ENCODE measurements around the gene OXER1.
"Not testable (repeated sequence)": the region's sequence is repeated elsewhere in the genome, so short reads cannot be mapped to it uniquely, and the experiment has no call there.

OXER1 gene

DNA sequence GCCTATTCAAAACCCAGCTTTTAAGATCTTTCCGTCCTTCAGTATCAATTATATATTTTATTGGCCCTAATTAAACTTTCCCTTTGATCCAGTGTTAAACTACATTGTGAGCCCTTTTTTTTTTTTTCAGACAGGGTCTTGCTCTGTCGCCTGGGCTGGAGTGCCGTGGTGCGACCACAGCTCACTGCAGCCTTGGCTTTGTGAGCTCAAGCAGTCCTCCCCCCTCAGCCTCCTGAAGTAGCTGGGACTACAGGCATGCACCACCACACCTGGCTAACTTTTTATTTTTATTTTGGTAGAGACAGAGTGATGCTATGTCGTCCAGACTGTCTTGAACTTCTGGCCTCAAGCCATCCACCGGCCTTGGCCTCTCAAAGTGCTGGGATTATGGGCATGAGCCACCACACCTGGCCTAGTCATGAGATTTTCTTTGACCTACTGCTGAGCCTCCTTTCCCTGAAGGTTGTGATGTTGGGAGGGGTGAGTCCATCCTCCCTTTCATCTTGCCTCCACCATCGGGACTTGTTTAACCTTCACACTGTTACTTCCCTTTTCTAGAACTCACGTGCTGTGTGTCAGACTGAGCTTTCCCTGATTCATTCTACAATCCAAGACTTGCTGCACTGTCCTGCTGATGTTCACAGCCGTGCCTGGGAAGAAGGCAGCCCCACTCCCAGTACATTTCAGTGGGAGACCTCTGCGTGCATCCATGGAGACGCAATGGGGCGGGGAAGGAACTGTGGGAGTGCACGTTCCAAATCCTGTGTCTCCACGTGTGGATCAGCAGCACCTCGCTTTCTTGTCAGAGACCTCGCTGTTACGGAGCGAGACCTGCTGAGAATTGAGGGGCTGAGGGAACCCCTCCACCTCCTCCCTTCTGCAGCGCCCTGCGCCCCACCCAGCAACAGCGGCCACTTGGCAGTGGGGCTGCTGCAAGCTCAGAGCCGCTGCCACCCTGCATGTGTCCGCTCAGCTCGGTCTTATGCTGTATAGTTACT, 10.8 kb downstream of the OXER1 start:
- no peak for DNase-seq (ENCODE audit: low read depth in 3 of 3)

DNA sequence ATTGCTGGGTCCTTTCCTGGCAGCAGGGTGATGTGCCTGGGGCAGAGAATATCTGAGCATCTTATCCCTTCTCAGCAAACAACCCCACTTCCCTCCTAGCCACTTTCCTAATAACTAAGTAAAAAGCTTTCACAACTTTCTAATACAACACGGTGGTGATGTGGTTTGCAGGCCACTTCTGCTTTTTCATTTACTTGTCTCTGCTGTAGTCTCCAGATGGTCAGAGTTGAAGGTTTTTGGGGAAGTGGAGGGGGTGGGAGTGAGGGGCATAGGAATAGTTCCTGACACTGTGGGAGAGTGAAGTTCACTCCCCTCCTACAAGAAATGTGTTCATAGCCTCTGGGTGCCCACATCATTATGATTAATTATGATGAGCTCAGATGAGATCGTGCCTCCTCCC, 11.6 kb downstream of the OXER1 start:
- no peak for DNase-seq (ENCODE audit: low read depth in 3 of 3)

DNA sequence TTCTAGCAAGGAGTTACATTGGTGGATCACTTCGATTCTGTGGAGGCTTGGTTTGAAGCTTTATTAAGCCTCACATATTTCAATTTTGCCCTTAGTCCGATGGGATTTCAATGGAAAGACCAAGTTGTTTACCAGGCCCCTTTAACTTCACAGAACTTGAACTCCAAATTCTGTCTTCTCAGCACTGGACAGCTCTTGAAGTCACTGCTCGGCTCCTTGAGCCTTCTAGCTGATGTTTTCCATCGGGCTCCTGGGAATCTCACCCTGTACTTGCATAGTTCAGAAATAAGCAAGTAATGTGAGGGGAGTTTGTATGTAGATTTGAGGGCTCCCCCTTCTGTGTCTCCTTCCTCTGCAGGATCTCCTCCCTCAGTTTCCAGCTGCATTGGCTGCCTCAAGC, 15.1 kb downstream of the OXER1 start:
- no peak for DNase-seq (ENCODE audit: low read depth in 3 of 3)

DNA sequence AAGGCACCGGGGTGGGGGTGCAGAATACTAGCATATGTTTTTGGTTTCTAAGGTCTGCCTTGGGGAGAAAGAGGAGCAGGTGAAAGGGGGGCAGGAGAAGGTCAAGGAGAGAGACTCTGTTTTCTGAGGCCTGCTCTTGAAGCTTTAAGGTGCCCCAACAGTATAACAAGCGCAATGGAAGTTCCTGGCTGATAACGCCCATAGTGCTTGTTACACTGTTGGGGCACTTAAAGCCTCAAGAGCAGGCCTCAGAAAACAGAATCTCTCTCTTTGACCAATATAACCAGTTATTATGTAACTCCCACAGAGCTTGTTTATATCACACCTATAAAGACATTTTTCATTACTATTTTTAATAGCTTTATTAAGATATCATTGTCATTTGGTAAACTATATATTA, 16.5 kb downstream of the OXER1 start:
- no peak for DNase-seq (ENCODE audit: low read depth in 3 of 3)

DNA sequence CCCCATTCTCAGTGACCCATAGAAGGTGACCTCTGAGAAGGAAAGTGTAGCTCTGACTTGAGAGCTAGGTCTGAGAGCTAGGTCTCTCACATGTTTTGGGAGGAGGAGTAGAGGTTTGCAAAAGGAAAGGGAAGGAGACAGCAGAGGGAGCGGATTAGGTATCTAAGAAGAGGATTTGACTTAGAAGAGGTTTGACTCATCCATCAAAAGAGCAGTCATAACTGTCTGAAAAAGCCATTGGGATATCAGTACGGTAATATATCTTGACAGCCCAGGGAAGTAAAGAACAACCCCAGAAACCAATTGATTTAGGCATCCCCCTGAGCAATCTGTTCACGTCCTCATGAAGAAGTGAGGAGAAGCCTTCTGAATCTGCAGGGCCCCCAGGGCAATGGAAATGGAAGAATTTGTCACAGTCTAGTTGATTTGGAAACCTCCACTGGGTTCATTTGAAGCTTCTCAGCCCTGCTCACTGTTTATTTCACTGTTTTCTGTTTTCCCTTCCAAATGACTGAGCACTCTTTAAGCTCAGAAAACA, 19.3 kb downstream of the OXER1 start:
- no peak for DNase-seq (ENCODE audit: low read depth in 3 of 3)

DNA sequence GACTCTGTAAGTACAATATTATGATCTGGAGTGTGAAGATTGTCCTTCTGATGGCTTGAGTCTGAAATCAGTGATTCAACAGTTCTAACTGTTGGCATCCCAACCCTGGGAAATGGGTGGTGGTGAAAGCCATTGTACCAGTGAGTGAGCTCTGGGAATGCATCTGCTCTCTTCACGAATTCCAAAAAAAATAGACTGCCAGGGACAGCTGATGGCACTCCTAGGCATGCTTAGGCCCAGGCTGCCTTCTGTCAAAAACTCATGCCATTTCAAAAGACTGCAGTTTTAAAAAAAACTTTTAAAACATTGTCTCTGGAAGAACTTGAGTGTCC, 20.3 kb downstream of the OXER1 start:
- no peak for DNase-seq (ENCODE audit: low read depth in 3 of 3)

DNA sequence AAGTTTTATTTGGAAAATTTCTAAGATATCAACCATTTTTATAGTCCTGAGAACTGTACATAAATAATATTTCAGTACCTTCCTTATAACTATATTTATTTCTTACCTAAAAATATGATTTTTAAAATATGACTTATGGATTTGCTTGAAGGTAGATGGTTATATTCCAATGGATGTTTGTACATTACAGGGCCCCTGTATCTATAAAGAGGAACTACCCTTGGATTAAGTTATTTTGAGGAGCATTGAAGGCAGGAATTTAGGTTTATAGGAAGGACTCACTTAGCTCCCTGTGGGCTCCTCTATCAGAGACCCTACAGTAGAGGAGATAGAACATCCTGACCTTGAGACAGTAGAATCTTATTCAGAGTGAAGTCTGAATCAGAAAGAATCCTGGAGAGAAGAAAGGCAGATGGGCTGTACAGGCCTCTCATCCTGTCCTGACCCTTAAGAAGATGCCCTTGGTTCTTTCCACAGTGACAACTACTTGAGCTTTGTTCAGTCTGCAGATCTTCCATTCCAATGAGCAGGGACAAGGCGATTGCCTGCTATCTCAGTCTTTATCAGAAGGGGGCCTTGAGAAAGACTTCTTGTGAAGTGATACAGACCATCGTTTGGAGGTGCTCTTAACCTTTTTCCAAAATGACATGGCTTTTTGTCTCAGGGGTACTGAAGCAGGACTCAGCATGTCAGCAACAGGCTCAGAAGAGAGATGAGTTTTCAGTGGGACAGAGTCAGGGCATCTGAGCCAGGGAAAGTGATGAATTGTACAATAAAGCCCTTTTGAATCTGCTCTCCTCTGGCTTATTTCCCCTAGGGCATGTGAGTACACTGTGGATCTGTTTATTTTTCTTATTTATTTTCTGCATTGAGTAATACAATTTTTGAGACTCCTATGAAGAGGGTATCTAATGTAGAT, 20.9 kb downstream of the OXER1 start:
- no peak for DNase-seq (ENCODE audit: low read depth in 3 of 3)

DNA sequence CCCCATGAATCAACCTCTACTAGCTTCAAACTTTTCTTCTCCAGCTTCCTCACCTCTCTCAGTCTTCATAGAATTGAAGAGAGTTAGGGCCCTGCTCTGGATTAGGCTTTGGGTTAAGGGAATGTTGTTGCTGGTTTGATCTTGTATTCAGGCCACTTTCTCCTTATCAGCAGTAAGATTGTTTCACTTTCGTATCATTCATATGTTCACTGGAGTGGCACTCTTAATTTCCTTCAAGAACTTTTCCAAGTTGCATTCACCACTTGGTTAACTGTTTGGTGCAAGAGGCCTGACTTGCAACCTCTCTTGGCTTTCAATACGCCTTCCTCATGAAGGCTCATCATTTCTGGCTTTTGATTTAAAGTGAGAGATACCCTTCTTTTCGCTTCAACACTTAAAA, 22.8 kb downstream of the OXER1 start:
- DNase-seq (ENCODE audit: low read depth in 3 of 3), result no peak

DNA sequence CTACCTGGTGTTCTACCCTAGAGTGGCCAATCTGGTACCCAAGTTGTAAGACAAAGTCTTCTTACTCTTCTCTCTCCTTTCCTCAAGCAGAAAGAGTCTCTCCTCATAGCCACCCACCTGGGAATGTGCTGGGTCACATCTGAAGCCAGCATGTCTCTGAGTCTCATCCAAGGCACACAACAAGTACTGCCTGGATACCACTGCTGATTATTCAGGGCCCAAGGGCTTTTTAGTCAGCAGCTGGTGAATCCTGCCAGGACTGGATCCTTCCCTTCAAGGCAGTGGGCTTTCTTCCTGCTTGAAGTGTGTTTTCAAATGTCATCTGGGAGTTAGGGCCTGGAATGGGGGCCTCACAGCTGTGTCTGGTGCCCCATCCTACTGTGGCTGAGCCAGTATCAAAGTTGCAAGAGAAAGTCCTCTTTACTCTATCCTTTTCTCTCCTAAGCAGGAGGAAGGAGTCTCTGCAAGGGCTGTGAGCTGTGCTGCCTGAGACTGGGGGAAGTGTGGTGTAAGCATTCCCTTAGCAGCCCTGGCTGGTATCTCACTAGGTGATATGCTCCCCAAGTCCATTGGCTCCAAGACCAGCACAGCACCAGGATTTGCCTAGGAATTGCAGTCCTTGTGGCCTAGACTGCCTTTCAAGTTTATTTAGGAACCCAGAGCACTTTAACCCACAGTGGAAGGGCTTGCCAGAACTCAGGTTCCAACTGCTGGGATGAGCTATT, 27.2 kb downstream of the OXER1 start:
- no peak for DNase-seq (ENCODE audit: low read depth in 3 of 3)

DNA sequence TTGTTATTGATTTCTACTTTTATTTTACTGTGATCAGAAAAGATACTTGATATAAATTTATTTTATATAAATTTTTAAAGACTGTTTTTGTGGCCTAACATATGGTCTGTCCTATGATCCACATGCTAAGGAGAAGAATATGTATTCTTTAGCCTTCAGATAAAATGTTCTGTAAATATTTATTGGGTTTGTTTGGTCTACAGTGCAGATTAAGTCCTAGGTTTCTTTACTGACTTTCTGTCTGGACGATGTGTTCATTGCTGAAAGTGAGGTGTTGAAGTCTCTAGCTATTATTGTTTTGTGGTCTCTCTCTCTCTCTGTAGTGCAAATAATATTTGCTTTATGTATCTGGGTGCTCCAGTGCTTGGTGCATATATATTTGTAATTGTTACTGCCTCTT, 30.1 kb downstream of the OXER1 start:
- DNase-seq (ENCODE audit: low read depth in 3 of 3), result no peak

DNA sequence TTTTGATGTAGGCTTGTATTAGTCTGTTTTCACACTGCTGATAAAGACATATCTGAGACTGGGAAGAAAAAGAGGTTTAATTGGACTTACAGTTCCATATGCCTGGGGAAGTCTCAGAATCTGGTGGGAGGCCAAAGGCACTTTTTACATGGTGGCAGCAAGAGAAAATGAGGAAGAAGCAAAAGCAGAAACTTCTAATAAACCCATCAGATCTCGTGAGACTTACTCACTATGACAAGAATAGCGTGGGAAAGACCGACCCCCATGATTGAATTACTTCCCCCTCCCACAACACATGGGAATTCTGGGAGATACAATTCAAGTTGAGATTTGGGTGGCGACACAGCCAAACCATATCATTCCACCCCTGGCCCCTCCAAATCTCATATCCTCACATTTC, 32.6 kb downstream of the OXER1 start:
- DNase-seq (ENCODE audit: low read depth in 3 of 3), result not testable (repeated sequence)

DNA sequence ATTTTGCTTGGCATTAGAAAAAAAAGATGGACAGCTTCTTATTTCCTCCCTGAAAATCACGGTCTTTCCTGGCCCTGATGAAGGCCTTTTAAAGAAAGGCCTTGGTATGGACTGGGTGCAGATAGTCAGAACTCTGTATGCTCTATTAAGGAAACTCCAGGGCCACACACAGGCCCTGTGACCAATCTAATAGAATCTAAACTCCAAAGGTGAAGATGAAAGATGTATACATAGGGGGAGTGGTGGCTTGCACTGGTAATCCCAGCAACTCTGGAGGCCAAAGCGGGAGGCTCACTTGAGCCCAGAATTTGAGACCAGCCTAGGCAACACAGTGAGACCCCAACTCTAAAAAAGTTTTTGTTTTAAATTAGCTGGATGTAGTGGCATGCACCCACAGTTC, 37.3 kb downstream of the OXER1 start:
- DNase-seq (ENCODE audit: low read depth in 3 of 3), result no peak

DNA sequence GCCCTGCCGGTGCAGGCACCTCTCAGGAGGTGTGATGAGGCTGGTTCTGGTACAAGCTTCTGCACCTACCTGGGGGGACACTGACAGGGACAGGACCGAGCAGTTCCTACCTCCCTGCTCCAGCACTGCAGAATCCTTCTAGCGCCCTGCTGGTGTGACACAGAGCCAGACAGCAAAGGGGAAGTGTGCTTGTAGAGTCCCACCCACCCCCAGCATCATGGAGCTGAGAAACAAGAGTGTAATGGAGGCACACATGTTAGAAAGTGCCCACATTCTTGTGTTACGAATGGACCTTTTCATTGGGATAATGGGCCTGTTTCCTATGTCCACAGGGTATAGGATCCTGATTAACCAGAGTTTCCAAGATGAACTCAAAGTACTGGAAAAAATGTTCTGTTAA, 38.3 kb downstream of the OXER1 start:
- no peak for DNase-seq (ENCODE audit: low read depth in 3 of 3)

DNA sequence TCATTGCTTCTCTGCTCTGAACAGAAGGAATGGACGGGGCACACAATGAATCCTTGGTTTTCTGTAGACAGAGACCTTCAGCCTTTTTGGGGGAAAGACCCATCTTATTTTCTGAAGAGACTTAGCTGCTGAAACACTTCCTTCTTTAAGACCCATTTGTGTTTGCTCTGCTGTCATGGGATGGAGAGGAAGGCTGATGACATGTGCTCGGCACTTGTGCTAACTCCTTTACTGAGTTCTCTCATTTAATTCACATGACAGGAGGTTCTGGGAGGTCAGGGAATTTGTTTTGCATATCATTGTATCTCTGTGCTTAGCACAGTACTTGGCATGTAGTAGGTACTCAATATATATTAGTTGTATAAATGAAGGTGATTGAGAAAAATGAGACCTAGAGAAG, 39.0 kb downstream of the OXER1 start:
- DNase-seq (ENCODE audit: low read depth in 3 of 3), result no peak

DNA sequence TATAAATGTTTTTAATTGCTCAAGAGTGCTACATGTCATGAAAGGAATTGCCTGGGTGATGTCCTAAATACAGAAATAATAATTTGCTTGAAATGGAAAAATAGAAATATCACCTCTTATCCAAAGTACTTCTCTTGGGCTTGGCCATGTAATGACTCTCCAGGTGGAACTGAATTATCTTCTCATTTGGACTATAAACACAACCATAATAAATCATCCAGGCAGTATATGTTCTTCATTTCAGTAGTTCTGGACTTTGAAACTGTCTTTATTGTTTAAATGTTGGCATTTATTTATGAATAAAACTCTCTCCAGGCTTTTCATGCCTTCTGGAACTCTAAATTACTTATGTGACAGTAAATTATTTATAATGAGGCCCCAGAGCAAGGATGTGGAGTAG, 40.5 kb downstream of the OXER1 start:
- no peak for DNase-seq (ENCODE audit: low read depth in 3 of 3)

DNA sequence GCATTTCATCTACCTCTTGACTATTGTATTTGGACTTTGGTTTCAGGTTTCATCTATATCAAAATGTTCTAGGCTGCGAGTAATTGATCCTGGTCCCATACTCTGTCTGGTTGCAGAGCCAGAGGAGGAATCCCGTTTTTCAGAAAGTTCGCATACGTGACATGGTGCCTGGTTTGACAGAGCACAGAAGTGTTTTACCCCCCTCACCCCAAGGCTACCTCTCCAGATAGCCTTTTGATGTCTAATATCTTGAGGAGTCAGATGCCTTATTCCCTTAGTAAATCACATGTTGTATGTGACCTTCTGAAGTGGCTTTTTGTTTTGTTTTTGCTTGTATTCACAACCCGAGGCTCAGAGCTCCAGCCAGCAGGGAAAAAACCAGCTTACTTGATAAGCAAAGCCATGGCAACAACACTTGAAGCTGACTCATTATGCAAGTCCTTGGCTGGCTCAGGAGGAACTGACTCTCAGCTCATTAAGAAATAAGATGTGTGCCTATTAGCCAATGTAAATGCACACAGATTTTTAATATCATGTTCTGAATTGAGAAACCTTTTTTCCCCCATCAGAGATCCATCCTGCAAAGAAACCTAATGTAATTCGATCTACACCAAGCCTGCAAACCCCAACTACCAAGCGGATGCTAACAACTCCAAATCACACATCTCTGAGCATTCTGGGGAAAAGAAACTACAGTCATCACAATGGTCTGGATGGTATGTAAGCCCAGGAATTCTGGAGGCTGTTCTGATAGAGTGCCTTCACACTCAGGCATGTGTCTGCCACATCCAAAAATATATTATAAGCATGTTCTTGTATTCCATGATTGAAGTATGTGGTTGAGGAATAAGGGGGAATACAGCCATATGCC, 41.4 kb downstream of the OXER1 start:
- peak; percentile 4 to 20 (median 14) for DNase-seq (ENCODE audit: low read depth in 3 of 3)

DNA sequence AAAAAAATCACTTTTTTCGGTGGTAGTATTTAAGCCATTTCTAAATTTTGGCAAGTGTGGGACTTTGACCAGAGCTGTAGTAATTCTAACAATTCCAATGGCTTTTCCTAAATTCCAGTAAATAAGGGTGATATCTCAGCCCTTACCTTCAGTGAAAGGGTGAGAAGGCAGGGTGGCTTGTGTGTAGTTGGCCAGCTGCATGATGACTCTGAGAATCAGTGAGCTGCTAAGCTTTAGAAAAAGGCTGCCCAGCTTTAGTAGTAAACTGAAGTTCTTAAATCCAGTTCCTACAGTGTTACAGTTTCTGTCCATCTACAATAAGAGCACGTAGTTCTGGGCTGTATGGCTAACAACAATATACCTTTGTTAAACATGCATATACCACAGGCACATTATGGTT, 42.0 kb downstream of the OXER1 start:
- no peak for DNase-seq (ENCODE audit: low read depth in 3 of 3)

DNA sequence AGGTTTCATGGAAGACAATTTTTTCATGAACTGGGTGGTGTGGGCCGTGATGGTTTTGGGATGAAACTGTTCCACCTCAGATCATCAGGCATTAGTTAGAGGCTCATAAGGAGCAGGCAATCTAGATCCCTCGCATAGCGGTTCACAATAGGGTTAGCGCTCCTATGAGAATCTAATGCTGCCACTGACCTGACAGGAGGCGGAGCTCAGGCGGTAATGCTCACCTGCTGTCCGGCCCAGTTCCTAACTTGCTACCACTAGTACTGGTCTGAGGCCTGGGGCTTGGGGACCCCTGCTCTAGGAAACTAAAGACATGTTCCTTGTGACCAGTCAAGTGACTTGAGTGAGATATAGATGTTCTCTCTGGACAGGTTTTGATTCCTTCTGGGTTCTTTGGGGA, 49.2 kb downstream of the OXER1 start:
- DNase-seq (ENCODE audit: low read depth in 3 of 3), result no peak

DNA sequence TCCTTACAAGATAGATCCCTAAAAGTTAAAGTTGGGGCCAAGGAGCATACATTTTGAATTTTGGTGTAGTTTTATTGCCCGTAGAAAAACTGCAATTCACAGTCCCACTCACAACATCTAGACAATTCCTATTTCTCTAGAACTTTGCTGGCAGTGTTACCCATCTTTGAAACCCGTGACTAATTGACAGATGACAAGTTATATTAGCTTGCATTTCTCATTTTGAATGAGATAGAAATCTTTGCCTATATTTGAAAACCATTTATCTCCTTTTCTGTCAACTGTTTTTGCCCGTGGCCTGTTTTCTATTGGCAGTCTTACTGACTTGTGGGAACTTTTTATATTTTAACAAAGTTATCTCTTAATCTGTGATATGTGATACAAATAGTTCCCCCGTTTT, 50.0 kb downstream of the OXER1 start:
- DNase-seq (ENCODE audit: low read depth in 3 of 3), result no peak

DNA sequence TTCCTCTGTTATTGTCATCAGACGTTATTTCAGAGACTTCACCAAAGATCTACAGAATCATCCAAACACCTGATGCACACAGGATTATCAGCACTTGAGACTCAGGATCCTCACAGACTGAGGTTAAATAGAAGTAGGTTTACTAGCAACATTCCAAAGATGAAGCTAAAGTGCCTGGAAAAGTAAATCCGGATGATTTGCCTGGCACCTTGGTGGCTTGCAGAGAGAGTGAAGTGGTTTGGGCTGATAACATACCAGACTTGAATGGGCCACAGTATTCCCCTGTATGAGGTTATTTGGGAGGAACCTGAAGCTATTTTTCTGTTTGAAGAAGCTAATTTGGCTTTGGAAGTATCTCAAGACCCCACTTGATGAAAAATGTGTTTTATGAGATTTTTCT, 51.0 kb downstream of the OXER1 start:
- no peak for DNase-seq (ENCODE audit: low read depth in 3 of 3)
